HUES6 (cell line): ENCODE data around the gene SND1.

Source experiments
- H3K27ac ChIP-seq: 2 replicates; pipeline ENCODE4 v1.7.0; 2013; ENCODE audit warnings: low read depth, mild to moderate bottlenecking, low read length, inconsistent platforms
- H3K27me3 ChIP-seq: 2 replicates; pipeline ENCODE4 v1.6.1; 2013; ENCODE audit warnings: low read length; ENCODE audit not compliant: control insufficient read depth, insufficient read depth
- H3K36me3 ChIP-seq: 2 replicates; pipeline ENCODE4 v1.6.1; 2013; ENCODE audit warnings: low read length; ENCODE audit not compliant: control insufficient read depth, insufficient read depth
- H3K4me1 ChIP-seq: 2 replicates; pipeline ENCODE4 v1.6.1; 2013; ENCODE audit warnings: low read length; ENCODE audit not compliant: control insufficient read depth, insufficient read depth
- H3K4me3 ChIP-seq: 2 replicates; pipeline ENCODE4 v1.5.1; 2013; ENCODE audit warnings: low read depth, low read length
- H3K9ac ChIP-seq: one replicate; pipeline ENCODE4 v1.6.1; 2013; ENCODE audit warnings: mild to moderate bottlenecking, low read length
- H3K9me3 ChIP-seq: 2 replicates; pipeline ENCODE4 v1.6.1; 2013; ENCODE audit warnings: low read depth, low read length; ENCODE audit not compliant: control insufficient read depth, insufficient read depth

SND1 gene

GRCh38 chr7:128052404-128052803, 400.4 kb downstream of the SND1 start:
- Histone ChIP-seq H3K27me3 (no peaks in the 10 kb centered on the region), H3K36me3 (0 out of 2 replicates have a peak, but pooled peaks cover 2% of the 10 kb centered on the region), H3K27ac (no peak overlapping the region), H3K4me3 (no peak overlapping the region), H3K9ac (no peak overlapping the region), H3K4me1 (no peaks in the 10 kb centered on the region), H3K9me3 (no peaks in the 10 kb centered on the region)

GRCh38 chr7:128053023-128053422, 401.0 kb downstream of the SND1 start:
- no peaks in the 10 kb centered on the region for H3K4me1 ChIP-seq
- H3K36me3 ChIP-seq: 0 out of 2 replicates have a peak, but pooled peaks cover 2% of the 10 kb centered on the region
- H3K9ac ChIP-seq: no peak overlapping the region
- no peak overlapping the region for H3K27ac ChIP-seq
- H3K4me3 ChIP-seq: no peak overlapping the region
- no peaks in the 10 kb centered on the region for H3K9me3 ChIP-seq
- H3K27me3 ChIP-seq: no peaks in the 10 kb centered on the region

- 0 out of 2 replicates have a peak, but pooled peaks cover 2% of the 10 kb centered on the region for H3K36me3 ChIP-seq
- H3K27me3 ChIP-seq: no peaks in the 10 kb centered on the region
- no peak overlapping the region for H3K27ac ChIP-seq
- H3K9ac ChIP-seq: no peak overlapping the region
- no peaks in the 10 kb centered on the region for H3K4me1 ChIP-seq
- no peak overlapping the region for H3K4me3 ChIP-seq
- H3K9me3 ChIP-seq: no peaks in the 10 kb centered on the region
These were observed 402.0 kb downstream of the SND1 start for GRCh38 chr7:128053991-128054390.

DNA sequence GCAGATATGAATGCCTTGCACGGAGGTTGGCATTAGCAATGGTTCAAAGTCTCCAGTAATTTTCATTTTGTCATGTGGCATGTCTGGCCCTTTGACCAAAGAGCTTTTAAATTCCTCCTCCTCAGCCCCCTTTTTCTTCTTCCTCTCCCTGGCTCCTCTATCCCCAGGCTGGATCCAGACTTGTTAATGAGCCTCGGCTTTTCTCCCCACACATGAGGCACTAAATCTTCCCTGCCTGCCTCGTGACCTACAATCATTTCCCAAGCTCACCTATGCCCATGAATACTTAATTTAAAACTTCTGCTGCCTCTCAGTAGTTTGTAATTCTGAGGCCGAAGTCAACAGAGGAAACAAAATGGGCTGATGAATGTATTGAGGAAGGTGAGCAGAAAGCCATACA, 402.5 kb downstream of the SND1 start:
- no peak overlapping the region for H3K9ac ChIP-seq
- no peak overlapping the region for H3K4me3 ChIP-seq
- H3K27ac ChIP-seq: no peak overlapping the region
- H3K4me1 ChIP-seq: no peaks in the 10 kb centered on the region; the same call in 1 of the 2 replicates
- H3K27me3 ChIP-seq: no peaks in the 10 kb centered on the region
- no peaks in the 10 kb centered on the region for H3K9me3 ChIP-seq
- 0 out of 2 replicates have a peak, but pooled peaks cover 2% of the 10 kb centered on the region for H3K36me3 ChIP-seq

DNA sequence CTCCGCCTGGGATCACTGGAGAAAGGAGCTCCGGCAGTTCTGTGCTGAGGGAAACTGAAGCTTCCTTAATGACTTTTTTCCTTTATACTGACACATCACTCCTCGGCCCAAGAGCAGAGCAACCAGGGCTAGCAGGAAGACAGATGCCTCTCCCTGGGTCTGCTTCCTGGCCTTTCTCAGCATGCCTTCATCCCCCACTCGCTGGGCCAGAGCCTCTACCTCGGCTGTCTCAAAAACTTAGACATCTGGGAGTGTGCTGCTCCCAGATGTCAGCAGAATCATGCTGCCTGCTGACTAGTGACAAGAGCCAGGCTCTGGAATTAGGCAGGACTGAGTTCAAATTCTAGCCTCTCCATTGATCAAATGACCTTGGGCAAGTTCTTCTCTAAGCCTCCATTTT, 403.6 kb downstream of the SND1 start:
- Histone ChIP-seq H3K27ac (no peak overlapping the region), H3K9me3 (no peaks in the 10 kb centered on the region), H3K9ac (no peak overlapping the region), H3K36me3 (0 out of 2 replicates have a peak, but pooled peaks cover 2% of the 10 kb centered on the region), H3K4me3 (no peak overlapping the region), H3K27me3 (no peaks in the 10 kb centered on the region), H3K4me1 (no peaks in the 10 kb centered on the region; the same call in 1 of the 2 replicates)

GRCh38 chr7:128056901-128057300, 404.9 kb downstream of the SND1 start:
- Histone ChIP-seq H3K9ac (no peak overlapping the region), H3K4me3 (no peak overlapping the region), H3K27ac (no peak overlapping the region), H3K9me3 (no peaks in the 10 kb centered on the region), H3K27me3 (no peaks in the 10 kb centered on the region), H3K36me3 (0 out of 2 replicates have a peak, but pooled peaks cover 2% of the 10 kb centered on the region), H3K4me1 (no peaks in the 10 kb centered on the region; the same call in 1 of the 2 replicates)

DNA sequence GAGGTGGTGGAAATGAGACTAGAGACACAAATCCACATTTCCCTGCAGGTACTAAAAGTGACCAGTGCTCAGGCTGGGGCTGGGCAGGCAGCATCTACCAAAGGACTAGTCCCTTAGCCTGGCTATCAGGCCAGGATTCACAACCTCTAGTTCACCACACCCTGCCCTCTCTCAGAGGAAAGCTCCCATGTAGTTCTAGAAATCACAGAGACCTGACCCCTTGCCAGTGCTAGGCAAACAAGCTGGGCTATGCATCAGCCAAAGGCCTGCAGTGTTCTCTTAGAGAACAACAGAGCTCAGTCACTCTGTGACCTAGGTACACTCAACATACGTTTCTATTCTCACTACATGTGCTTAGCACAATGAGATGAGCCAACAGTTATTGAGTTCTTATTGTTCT, 405.9 kb downstream of the SND1 start:
- Histone ChIP-seq H3K4me3 (no peak overlapping the region), H3K4me1 (no peaks in the 10 kb centered on the region; the same call in 1 of the 2 replicates), H3K36me3 (0 out of 2 replicates have a peak, but pooled peaks cover 2% of the 10 kb centered on the region)

GRCh38 chr7:128059143-128059988, 407.4 kb downstream of the SND1 start:
- Histone ChIP-seq H3K27me3 (no peaks in the 10 kb centered on the region), H3K27ac (no peak overlapping the region), H3K9ac (no peak overlapping the region), H3K9me3 (no peaks in the 10 kb centered on the region), H3K36me3 (0 out of 2 replicates have a peak, but pooled peaks cover 2% of the 10 kb centered on the region), H3K4me3 (no peak overlapping the region), H3K4me1 (no peaks in the 10 kb centered on the region; the same call in 1 of the 2 replicates)

More for the DNA sequence above, 405.9 kb downstream of the SND1 start:
- Histone ChIP-seq H3K27ac (no peak overlapping the region), H3K9ac (no peak overlapping the region), H3K27me3 (no peaks in the 10 kb centered on the region), H3K9me3 (no peaks in the 10 kb centered on the region)

- Histone ChIP-seq H3K9me3 (no peaks in the 10 kb centered on the region), H3K4me1 (no peaks in the 10 kb centered on the region; the same call in 1 of the 2 replicates), H3K27ac (no peak overlapping the region), H3K4me3 (no peak overlapping the region), H3K27me3 (no peaks in the 10 kb centered on the region), H3K36me3 (0 out of 2 replicates have a peak, but pooled peaks cover 2% of the 10 kb centered on the region), H3K9ac (no peak overlapping the region)
These were observed 408.0 kb downstream of the SND1 start for GRCh38 chr7:128060018-128060417.

GRCh38 chr7:128063088-128063487, 411.1 kb downstream of the SND1 start:
- no peaks in the 10 kb centered on the region for H3K36me3 ChIP-seq
- no peaks in the 10 kb centered on the region for H3K9me3 ChIP-seq
- no peaks in the 10 kb centered on the region for H3K27me3 ChIP-seq
- H3K4me1 ChIP-seq: no peaks in the 10 kb centered on the region; the same call in 1 of the 2 replicates
- no peak overlapping the region for H3K4me3 ChIP-seq
- no peak overlapping the region for H3K9ac ChIP-seq
- no peak overlapping the region for H3K27ac ChIP-seq

GRCh38 chr7:128065872-128066271, 413.9 kb downstream of the SND1 start:
- Histone ChIP-seq H3K27me3 (no peaks in the 10 kb centered on the region), H3K36me3 (no peaks in the 10 kb centered on the region), H3K9me3 (no peaks in the 10 kb centered on the region), H3K27ac (no peak overlapping the region), H3K4me1 (no peaks in the 10 kb centered on the region), H3K9ac (no peak overlapping the region), H3K4me3 (no peak overlapping the region)
